ENCODE results near the gene PKD1. TPM values are rescaled to one million over a fixed set of nuclear protein-coding genes. Genes with fewer than 3 reads are reported as not detected.
A peak's percentile ranks its signal among the peaks of the same experiment; 100 is the strongest.
"Not testable (repeated sequence)": the region's sequence is repeated elsewhere in the genome, so short reads cannot be mapped to it uniquely, and the experiment has no call there.

The PKD1 gene
- polyA plus RNA-seq, 6 donors from 2014 or later: 2.8 to 10.4 (median 4.0) TPM

DNA sequence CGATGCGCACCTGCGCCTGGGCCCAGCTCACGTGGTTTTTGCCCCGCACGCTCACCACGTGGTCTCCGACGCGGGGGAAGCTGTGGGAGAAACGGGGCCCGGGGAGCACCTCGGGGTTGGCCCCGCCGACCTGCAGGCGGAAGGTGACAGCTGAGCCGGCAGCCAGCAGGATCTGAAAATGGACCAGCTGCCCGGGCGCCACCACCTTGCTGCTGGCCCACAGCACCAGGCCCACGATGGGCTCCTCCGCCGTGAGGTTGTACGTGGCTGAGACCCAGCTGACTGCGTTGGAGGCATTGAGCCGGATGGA lies 26.5 kb downstream of the PKD1 start:
- not testable (repeated sequence) for ATAC-seq (ENCODE audit: low read depth in 2 of 2); H3K4me1 Mint-ChIP-seq; H3K27ac Mint-ChIP-seq; H3K36me3 Mint-ChIP-seq; H3K27me3 Mint-ChIP-seq; DNase-seq; H3K9me3 Mint-ChIP-seq; H3K4me3 Mint-ChIP-seq

DNA sequence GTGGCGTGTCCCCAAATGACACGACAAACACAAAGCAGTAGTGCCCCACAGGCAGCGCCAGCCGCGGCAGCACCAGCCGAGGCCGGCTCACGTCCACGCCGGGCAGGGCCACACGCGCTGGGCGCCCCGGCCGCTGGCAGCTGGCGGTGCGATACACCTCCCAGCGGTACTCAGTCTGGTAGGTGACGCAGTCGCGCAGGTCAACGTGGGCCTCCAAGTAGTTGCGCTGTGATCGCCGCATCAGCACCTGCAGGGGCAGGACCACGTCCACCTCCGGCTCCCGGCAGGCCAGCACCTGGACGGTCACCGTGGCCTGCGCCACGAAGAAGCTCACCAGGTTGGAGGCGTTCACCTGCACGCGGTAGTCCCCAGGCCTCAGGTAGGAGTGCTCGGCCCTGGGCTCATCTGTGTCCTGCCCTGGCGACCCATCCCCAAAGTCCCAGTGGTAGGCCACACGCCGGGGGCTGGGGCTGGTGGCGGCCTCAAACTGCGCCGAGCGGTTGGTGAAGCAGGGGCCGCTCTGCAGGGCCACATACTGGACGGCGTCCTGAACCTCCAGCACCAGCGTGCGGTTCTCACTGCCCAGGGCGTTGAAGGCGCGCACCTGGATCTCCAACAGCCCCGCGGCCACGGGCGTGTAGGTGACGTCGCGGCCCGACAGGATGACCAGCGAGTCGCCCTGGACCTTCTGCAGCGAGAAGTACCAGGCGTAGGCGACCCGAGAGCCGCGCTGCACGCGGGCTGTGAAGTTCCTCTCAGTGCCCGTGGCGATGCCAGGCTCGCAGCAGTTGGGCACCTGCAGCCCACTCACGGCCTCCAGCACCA lies 27.0 kb downstream of the PKD1 start:
- H3K9me3 Mint-ChIP-seq; ATAC-seq (ENCODE audit: low read depth in 2 of 2); H3K27me3 Mint-ChIP-seq; DNase-seq; H3K36me3 Mint-ChIP-seq; H3K4me1 Mint-ChIP-seq; H3K27ac Mint-ChIP-seq; H3K4me3 Mint-ChIP-seq: not testable (repeated sequence)

DNA sequence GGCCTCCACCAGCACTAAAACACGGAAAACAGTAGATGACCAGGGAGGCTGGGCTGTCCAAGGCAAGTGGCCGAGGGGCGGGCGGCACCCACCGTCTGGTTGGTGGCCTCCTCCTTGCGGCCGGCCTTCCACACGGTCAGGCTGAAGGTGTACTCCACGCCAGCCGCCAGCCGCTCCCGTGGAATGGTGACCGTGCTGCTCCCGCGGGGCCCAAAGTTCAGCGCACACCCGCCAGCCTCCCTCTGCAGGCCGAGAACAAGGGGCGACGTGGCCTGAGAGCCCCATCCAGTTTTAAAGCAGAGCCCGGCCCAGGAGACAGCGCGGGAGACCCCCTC lies 27.9 kb downstream of the PKD1 start:
- not testable (repeated sequence) for DNase-seq; H3K4me1 Mint-ChIP-seq; H3K4me3 Mint-ChIP-seq; H3K36me3 Mint-ChIP-seq; H3K27me3 Mint-ChIP-seq; ATAC-seq (ENCODE audit: low read depth in 2 of 2); H3K9me3 Mint-ChIP-seq; H3K27ac Mint-ChIP-seq

DNA sequence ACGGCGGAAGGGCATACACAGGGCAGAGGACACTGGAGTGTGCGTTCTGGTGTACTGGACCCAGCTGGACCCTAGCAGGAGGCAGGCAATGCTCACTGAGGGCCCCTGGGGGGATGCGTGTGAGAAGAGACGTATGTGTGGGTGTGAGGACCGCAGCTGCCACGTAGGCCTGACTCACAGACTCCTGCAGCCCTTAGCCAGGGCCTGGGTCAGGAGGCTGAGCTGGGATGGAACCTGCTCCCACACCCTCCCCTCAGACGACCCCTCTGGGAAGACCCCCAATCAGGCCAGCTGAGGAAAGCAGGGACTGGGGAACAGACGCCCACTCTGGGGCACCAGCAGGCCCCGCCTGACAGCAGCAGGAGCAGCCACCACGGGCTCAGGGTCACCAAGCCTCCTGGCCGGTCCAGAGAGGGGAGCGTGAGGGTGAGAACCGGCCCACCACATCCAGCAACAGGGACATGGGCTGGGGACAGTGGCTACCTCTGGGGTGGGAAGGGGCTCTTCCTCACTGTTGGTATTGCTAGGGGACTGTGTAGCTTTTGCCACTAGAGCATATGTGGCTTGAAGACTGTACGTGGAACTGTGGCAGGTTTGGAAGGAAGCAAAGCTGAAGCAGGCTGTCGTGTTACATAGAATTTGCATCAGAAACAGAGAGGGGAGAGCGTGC lies 28.4 kb downstream of the PKD1 start:
- H3K9me3 Mint-ChIP-seq; H3K36me3 Mint-ChIP-seq; H3K27me3 Mint-ChIP-seq; H3K4me3 Mint-ChIP-seq; DNase-seq; ATAC-seq (ENCODE audit: low read depth in 2 of 2); H3K4me1 Mint-ChIP-seq: not testable (repeated sequence)
- H3K27ac Mint-ChIP-seq: peak overlapping the region in 2 of 6 donors; percentile 63 to 70

DNA sequence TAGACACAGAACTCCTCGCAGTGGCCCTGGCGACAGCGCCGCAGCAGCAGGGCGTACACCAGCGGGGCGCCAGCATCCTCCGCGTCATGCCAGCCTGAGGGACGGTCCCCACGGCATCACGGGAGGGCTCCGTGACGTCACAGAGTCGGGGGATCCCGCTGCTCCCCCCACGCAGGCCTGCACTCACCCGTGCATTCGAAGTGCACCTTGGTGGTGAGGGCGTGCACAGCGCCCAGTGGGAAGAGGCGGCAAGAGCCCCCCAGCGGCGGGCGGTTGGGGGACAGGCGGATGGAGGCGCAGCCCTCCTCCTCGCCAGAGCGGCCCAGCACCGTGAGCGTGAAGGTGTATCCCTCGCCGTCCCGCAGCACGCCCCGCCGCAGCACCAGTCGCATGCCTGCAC lies 29.5 kb downstream of the PKD1 start:
- ATAC-seq (ENCODE audit: low read depth in 2 of 2); H3K27me3 Mint-ChIP-seq; H3K27ac Mint-ChIP-seq; H3K36me3 Mint-ChIP-seq; H3K4me3 Mint-ChIP-seq; H3K4me1 Mint-ChIP-seq; DNase-seq; H3K9me3 Mint-ChIP-seq: not testable (repeated sequence)

DNA sequence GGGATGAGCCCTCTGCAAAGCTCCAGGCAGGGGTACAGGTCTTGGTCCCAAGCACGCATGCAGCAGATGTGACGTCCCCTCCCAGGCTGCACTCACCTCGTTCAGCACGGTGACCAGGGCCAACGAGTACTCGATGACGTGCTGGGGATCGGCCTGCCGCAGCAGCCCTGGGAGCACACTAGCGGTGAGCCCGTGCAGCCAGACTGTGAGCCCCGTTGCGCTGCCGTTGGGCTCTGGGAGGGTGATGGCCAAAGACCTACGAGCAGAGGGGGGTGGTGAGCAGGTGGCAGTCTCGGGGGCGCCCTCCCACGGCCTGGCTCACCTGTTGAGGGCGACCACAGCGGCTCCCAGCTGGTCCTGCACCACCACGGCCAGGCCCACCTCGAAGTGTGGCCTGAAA lies 29.9 kb downstream of the PKD1 start:
- H3K9me3 Mint-ChIP-seq; H3K4me1 Mint-ChIP-seq; H3K27ac Mint-ChIP-seq; DNase-seq; H3K27me3 Mint-ChIP-seq; ATAC-seq (ENCODE audit: low read depth in 2 of 2); H3K36me3 Mint-ChIP-seq: not testable (repeated sequence)
- peak overlapping the region in 1 of 8 donors; percentile 44 for H3K4me3 Mint-ChIP-seq

DNA sequence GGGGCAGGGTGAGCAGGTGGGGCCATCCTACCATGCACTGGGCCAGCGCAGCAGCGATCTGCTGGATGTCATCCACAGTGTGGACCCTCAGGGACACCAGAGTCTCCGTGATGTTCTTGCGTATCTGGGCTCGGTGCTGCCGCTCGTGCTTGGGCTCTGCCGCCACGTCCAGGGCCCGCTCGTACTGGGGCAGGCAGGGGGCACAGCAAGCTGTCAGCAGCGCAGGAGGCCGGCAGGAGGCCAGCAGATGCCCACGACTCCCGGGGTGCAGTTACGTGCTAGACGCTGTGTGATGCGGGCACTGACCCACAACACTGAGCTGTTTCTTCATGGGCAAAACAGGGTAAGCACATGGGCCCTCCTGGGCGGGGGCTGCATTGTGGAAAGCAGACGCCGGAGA lies 30.4 kb downstream of the PKD1 start:
- not testable (repeated sequence) for DNase-seq; H3K27ac Mint-ChIP-seq; H3K9me3 Mint-ChIP-seq; H3K4me3 Mint-ChIP-seq; H3K36me3 Mint-ChIP-seq; ATAC-seq (ENCODE audit: low read depth in 2 of 2); H3K4me1 Mint-ChIP-seq; H3K27me3 Mint-ChIP-seq

DNA sequence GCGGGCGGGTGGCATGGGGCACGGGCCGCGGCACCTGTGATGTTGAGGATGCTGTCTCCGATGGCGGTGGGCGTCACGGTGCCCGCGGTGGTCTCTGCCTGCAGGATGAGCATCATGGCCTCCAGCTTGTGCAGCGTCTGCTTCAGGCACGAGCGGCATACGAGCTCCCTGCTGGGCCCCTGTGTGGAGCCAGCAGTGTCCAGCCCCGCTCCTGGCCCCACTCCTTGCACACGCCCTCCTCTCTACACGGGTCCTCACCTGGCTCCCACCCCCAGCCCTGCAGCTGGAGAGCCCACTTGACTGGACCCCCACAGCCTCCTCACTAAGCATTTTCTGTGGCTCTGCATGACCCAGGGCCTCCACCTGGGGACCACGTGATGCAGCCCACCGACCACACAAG lies 31.2 kb downstream of the PKD1 start:
- not testable (repeated sequence) for H3K4me1 Mint-ChIP-seq; H3K9me3 Mint-ChIP-seq; H3K4me3 Mint-ChIP-seq; DNase-seq; ATAC-seq (ENCODE audit: low read depth in 2 of 2); H3K27me3 Mint-ChIP-seq; H3K36me3 Mint-ChIP-seq
- H3K27ac Mint-ChIP-seq: peak overlapping the region in 1 of 6 donors; percentile 66

DNA sequence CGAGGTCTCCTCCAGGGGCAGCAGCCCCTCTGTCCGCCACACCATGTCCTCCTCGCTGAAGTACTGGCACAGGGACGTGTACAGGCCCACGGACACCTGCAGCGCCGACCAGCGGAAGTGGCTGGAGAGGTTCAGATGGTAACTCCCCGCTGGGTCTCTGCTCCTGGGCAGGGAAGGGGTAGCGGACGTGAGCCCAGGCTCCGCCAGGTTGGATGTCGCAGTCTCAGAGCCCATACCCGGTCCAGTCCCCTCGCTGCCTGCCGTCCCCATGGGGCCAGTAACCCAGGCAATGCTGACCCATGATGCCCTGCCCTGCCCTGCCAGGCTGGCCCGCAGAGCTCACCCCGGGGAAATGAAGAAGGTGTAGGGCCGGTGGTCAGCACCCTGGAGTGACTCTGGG lies 33.2 kb downstream of the PKD1 start:
- no peaks in the 10 kb centered on the region for H3K36me3 Mint-ChIP-seq
- H3K9me3 Mint-ChIP-seq: no peaks in the 10 kb centered on the region
- DNase-seq (no peak), ATAC-seq (ENCODE audit: low read depth in 2 of 2) (no peak)
- H3K4me3 Mint-ChIP-seq: no peak overlapping the region
- no peaks in the 10 kb centered on the region for H3K27me3 Mint-ChIP-seq
- H3K27ac Mint-ChIP-seq: no peak overlapping the region
- peaks cover 0 to 3% (median 1%) of the 10 kb centered on the region in 3 donors for H3K4me1 Mint-ChIP-seq

DNA sequence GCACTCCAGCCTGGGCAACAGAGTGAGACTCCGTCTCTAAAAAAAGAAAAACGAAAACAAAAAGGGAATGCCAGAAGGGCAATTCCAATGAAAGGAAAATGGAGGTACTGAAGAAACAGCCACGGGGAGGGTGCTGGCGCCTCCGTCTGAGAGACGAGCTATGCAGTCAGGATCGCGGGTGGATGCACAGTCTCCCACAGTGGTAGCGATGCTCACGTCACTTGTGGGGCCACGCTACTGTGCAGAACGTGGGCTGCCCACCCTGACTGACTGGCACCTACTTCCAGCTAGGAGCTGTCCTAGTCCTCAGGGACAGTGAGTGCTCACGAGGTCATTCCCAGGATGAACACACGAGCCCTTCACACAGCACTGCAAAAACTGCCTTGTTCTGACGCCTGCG lies 34.1 kb downstream of the PKD1 start:
- not testable (repeated sequence) for H3K36me3 Mint-ChIP-seq; H3K4me3 Mint-ChIP-seq; DNase-seq; H3K27ac Mint-ChIP-seq; H3K4me1 Mint-ChIP-seq; H3K9me3 Mint-ChIP-seq; ATAC-seq (ENCODE audit: low read depth in 2 of 2); H3K27me3 Mint-ChIP-seq

DNA sequence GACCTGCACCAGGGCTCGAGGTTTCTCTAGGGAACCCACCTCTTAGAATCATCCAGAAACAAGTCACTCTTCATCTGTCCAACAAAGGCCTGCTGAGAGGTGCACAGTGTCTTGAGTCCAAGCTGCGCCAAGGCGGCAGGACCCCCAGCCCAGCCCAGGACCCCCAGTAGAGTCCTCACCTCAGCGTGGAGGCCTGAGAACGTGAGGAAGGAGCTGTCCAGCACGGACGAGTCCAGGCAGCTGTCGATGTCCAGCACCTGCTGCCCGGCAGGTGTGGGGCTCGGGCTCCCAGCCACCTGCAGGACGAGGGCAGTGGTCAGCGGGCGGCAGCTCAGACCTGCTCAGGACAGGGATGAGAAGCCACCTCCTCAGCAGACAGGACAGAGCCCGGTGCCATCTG lies 38.0 kb downstream of the PKD1 start:
- not testable (repeated sequence) for H3K4me3 Mint-ChIP-seq; H3K27ac Mint-ChIP-seq; H3K4me1 Mint-ChIP-seq; DNase-seq; ATAC-seq (ENCODE audit: low read depth in 2 of 2); H3K27me3 Mint-ChIP-seq; H3K36me3 Mint-ChIP-seq; H3K9me3 Mint-ChIP-seq

DNA sequence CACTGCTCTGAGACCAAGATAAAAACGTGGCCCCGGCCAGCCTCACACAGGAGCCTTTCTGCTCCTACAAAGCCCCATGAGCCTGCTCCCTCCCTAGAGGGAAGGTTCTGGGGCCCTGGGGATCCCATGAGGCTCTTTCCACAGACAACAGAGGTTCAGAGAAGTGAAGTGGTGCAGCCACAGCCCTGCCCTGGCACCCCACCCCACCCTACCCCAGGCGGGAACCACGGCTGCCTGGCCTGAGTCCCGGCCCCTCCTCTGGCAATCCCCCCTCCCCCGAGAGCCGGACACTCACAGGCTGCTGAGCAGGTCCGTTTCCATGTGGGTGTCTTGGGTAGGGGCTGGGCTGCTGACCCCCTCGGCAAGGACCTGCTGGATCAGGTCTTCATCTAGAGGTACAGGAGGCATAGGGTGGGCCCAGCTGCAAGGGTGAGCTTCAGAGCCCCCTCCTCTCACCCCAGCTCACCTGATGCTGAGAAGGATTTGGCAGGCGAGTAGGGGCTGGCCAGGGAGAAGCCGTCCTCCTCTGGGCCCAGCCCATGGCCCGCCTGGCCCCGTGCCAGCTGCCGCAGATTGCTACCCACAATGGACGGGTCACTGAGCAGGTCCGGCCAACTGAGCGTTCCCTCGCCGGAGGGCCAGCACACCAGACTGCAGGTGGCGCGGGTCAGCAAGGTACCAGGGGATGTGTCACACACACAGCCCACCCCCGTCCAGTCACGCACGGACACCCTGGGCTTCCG lies 38.7 kb downstream of the PKD1 start:
- no peaks in the 10 kb centered on the region for H3K27me3 Mint-ChIP-seq
- H3K27ac Mint-ChIP-seq: no peak overlapping the region
- DNase-seq (no peak), ATAC-seq (ENCODE audit: low read depth in 2 of 2) (no peak)
- no peak overlapping the region for H3K4me3 Mint-ChIP-seq
- H3K9me3 Mint-ChIP-seq: no peaks in the 10 kb centered on the region
- H3K36me3 Mint-ChIP-seq: no peaks in the 10 kb centered on the region
- H3K4me1 Mint-ChIP-seq: no peaks in the 10 kb centered on the region

DNA sequence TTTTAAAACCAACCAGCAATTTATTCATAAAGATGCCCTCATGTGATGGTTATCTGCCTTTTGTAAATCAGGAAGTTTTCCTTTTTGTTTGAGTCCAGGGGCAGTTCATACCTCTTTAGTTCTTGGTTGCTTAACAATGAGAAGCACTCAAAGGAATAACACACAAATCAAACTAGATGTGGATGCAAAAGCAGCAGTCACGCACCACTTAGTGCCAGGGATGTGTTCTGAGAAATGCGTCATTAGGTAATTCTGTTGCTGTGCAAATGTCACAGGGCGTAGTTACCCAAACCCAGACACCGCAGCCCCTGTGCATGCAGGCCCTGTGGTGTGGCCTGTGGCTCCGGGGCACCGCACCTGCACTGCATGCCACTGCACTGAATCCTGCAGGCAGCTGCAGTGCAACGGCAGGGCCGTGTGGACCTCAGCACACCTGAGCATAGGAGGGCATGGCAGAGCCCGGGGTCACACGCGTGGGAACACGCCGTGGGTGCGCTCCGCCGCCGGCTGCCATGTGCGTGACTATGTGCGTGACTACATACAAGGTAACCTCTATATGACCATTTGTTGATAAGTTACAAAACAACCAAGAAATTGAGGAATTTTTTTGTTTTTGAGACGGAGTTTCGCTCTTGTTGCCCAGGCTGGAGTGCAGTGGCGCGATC lies 39.6 kb downstream of the PKD1 start:
- Mint-ChIP-seq H3K4me1 (no peaks in the 10 kb centered on the region), H3K4me3 (no peak overlapping the region), H3K9me3 (no peaks in the 10 kb centered on the region), H3K27me3 (no peaks in the 10 kb centered on the region), H3K36me3 (no peaks in the 10 kb centered on the region), H3K27ac (no peak overlapping the region)
- DNase-seq (no peak), ATAC-seq (ENCODE audit: low read depth in 2 of 2) (no peak)
